ENCODE results near the gene METTL1.

The METTL1 gene

GRCh38 chr12:57739914-57740538 lies 31.9 kb downstream of the METTL1 start:
- TF ChIP-seq ZFX (IDR thresholded peaks at IDR 0.05; ENCODE audit: borderline replicate concordance), result no peak
- TF ChIP-seq, protein P1, sequence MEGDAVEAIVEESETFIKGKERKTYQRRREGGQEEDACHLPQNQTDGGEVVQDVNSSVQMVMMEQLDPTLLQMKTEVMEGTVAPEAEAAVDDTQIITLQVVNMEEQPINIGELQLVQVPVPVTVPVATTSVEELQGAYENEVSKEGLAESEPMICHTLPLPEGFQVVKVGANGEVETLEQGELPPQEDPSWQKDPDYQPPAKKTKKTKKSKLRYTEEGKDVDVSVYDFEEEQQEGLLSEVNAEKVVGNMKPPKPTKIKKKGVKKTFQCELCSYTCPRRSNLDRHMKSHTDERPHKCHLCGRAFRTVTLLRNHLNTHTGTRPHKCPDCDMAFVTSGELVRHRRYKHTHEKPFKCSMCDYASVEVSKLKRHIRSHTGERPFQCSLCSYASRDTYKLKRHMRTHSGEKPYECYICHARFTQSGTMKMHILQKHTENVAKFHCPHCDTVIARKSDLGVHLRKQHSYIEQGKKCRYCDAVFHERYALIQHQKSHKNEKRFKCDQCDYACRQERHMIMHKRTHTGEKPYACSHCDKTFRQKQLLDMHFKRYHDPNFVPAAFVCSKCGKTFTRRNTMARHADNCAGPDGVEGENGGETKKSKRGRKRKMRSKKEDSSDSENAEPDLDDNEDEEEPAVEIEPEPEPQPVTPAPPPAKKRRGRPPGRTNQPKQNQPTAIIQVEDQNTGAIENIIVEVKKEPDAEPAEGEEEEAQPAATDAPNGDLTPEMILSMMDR (IDR thresholded peaks at IDR 0.05), result no peak

GRCh38 chr12:57739387-57739786 lies 32.5 kb downstream of the METTL1 start:
- no peak overlapping the region for H3K27ac ChIP-seq
- TF ChIP-seq ZFX (IDR thresholded peaks at IDR 0.05; ENCODE audit: borderline replicate concordance), result no peak
- TF ChIP-seq, protein P1 (IDR thresholded peaks at IDR 0.05), result no peak

More at GRCh38 chr12:57739914-57740538, 31.9 kb downstream of the METTL1 start:
- no peak overlapping the region for H3K27ac ChIP-seq

DNA sequence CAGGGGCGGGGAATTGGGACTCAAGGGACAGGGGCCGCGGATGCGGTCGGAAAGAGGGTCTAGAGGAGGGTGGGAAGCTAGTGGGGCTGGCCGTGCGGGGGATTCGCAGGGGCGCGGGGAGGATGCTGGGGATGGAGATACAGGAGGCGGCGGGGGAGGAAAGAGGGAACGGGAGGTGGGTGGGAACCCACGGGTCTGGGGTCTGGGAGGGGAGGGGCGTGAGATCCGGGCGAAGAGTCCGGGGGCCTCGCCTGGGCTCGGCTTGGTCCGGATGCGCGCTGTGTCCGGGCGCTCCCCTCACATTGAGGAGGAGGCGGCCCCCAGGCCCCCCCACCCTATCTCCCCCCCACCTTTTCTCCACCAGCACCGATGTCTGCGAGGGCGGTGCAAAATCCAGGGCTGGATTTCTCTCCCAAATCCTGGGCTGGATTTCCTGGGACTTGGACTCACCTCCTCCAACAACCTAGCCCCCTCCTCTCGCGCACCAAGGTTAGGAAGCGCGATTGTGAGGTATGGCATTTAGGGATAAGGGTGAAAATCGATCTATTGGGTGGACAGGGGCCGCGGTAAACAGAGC lies 33.2 kb downstream of the METTL1 start, which contains the start of gene AGAP2:
TSS of gene AGAP2 (minus strand) at position 82 of the 577 bp plus-strand sequence. CDS start 496 bp downstream, outside the sequence.
- H3K27ac ChIP-seq, result no peak within 1 kb of the TSS
- TF ChIP-seq, protein P1 (IDR thresholded peaks at IDR 0.05), result no peak
- no peak for TF ChIP-seq ZFX (IDR thresholded peaks at IDR 0.05; ENCODE audit: borderline replicate concordance)

GRCh38 chr12:57737467-57738460 lies 34.1 kb downstream of the METTL1 start:
- no peak overlapping the region for H3K27ac ChIP-seq
- no peak for TF ChIP-seq ZFX (IDR thresholded peaks at IDR 0.05; ENCODE audit: borderline replicate concordance)
- TF ChIP-seq, protein P1 (IDR thresholded peaks at IDR 0.05), result peak; percentile 75

DNA sequence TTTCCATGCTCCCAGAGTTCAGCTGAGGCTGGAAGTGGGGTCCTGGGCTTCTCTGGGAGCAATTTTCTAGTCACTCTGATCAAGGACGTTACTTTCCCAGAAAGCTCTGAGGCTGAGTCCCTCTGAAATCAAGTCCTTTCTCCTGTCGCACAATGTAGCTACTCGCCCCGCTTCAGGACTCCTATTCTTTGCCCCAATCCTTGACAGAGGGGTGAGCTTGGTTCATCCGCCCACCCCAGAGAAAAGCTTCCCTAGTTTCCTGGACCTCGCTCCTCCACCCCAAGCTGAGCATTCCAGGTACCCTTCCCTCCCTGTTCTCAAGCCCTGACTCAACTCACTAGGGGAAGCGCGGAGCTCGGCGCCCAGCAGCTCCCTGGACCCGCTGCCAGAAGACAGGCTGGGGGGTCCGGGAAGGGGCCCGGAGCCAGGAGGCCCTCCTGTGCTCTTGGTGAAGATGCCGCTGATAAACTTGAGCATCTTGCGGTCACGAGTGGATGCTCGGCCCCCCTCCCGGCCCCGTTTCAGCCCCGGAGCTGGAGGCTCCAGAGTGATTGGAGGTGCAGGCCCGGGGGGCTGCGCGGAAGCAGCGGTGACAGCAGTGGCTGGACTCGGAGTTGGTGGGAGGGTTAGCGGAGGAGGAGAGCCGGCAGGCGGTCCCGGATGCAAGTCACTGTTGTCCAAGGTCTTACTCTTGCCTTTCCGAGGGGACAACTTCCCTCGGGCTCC lies 35.0 kb downstream of the METTL1 start:
- no peak overlapping the region for H3K27ac ChIP-seq

More for the DNA sequence above, 35.0 kb downstream of the METTL1 start:
- TF ChIP-seq ZFX (IDR thresholded peaks at IDR 0.05; ENCODE audit: borderline replicate concordance), result no peak
- TF ChIP-seq, protein P1 (IDR thresholded peaks at IDR 0.05), result no peak
